IgD-negative memory B cell (primary cell): Measurements from ENCODE around the gene OR2A42. TPM values are rescaled to one million over a fixed set of nuclear protein-coding genes. Genes with fewer than 3 reads are reported as not detected.
"Not testable (repeated sequence)": the region's sequence is repeated elsewhere in the genome, so short reads cannot be mapped to it uniquely, and the experiment has no call there.

Source experiments
- H3K27ac Mint-ChIP-seq, 3 donors: one replicate each; pipeline ENCODE4 v1.8.0; 2020 to 2022; ENCODE audit warnings: mild to moderate bottlenecking in 3 of 3, mixed read lengths in 3 of 3, moderate library complexity in 1 of 3
- H3K27me3 Mint-ChIP-seq: one replicate; pipeline ENCODE4 v1.8.0; 2021; ENCODE audit warnings: mixed read lengths
- H3K36me3 Mint-ChIP-seq: one replicate; pipeline ENCODE4 v1.8.0; 2020; ENCODE audit warnings: mild to moderate bottlenecking, mixed read lengths
- H3K4me1 Mint-ChIP-seq, 3 donors: one replicate each; pipeline ENCODE4 v1.8.0; 2020 to 2022; ENCODE audit warnings: mixed read lengths in 3 of 3, mild to moderate bottlenecking in 1 of 3
- H3K4me3 Mint-ChIP-seq, 4 donors: one replicate each; pipeline ENCODE4 v1.8.0; 2020 to 2022; ENCODE audit warnings: mild to moderate bottlenecking in 4 of 4, mixed read lengths in 4 of 4, moderate library complexity in 3 of 4
- H3K9me3 Mint-ChIP-seq, 3 donors: one replicate each; pipeline ENCODE4 v1.8.0; 2020 to 2021; ENCODE audit warnings: mixed read lengths in 3 of 3, mild to moderate bottlenecking in 1 of 3
- polyA plus RNA-seq: library from polyadenylated mRNA; unstranded; fragments of 300-500 nt; fragmentation: Illumina TruSeq; gene quantifications from one replicate; pipeline ENCODE4 v1.2.3, GENCODE V29; 2021

The OR2A42 gene
- polyA plus RNA-seq, 1 donor from 2014 or later: not detected

DNA sequence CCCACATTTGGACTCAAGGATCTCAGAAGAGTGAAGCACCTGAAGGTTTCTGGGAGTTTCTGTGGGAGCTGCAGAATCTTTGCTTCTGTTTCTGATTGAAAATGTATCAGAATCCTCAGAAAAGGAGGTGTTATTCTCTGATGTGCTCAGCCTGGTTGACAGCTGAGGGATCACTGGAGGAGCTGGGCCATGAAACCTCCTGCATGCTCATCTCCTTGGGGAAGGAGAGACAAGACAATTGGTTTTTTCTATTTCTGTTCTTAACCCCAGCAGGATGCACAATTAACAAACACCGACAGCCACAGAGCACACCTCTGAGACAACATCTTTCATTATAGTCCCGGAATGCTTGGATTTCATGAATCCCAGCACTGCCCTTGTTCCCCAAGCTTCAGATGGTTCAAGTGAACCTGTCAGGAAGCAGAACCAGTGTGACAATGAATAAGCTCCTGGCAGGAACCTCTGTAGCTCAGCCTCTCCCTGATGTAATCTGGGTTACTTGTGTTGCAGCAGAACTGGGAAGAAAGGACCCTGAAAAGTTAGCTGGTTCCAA is 799 bp downstream of the OR2A42 start:
- H3K36me3 Mint-ChIP-seq, H3K27ac Mint-ChIP-seq, H3K9me3 Mint-ChIP-seq, H3K4me1 Mint-ChIP-seq, H3K4me3 Mint-ChIP-seq, H3K27me3 Mint-ChIP-seq: not testable (repeated sequence)

- not testable (repeated sequence) for H3K4me3 Mint-ChIP-seq, H3K27ac Mint-ChIP-seq, H3K9me3 Mint-ChIP-seq, H3K27me3 Mint-ChIP-seq, H3K4me1 Mint-ChIP-seq, H3K36me3 Mint-ChIP-seq
These were observed 6.4 kb downstream of the OR2A42 start for GRCh38 chr7:144233039-144233438.

- not testable (repeated sequence) for H3K4me3 Mint-ChIP-seq, H3K36me3 Mint-ChIP-seq, H3K4me1 Mint-ChIP-seq, H3K27ac Mint-ChIP-seq, H3K9me3 Mint-ChIP-seq, H3K27me3 Mint-ChIP-seq
These were observed 8.4 kb downstream of the OR2A42 start for GRCh38 chr7:144231027-144231426.

GRCh38 chr7:144228810-144229209 is 10.6 kb downstream of the OR2A42 start:
- H3K27ac Mint-ChIP-seq, H3K36me3 Mint-ChIP-seq, H3K4me3 Mint-ChIP-seq, H3K9me3 Mint-ChIP-seq, H3K4me1 Mint-ChIP-seq, H3K27me3 Mint-ChIP-seq: not testable (repeated sequence)

GRCh38 chr7:144226866-144227265 is 12.5 kb downstream of the OR2A42 start:
- H3K4me1 Mint-ChIP-seq, H3K36me3 Mint-ChIP-seq, H3K4me3 Mint-ChIP-seq, H3K9me3 Mint-ChIP-seq, H3K27me3 Mint-ChIP-seq, H3K27ac Mint-ChIP-seq: not testable (repeated sequence)

- not testable (repeated sequence) for H3K9me3 Mint-ChIP-seq, H3K27ac Mint-ChIP-seq, H3K27me3 Mint-ChIP-seq, H3K36me3 Mint-ChIP-seq, H3K4me1 Mint-ChIP-seq, H3K4me3 Mint-ChIP-seq
These were observed 15.7 kb downstream of the OR2A42 start for GRCh38 chr7:144223675-144224074.

DNA sequence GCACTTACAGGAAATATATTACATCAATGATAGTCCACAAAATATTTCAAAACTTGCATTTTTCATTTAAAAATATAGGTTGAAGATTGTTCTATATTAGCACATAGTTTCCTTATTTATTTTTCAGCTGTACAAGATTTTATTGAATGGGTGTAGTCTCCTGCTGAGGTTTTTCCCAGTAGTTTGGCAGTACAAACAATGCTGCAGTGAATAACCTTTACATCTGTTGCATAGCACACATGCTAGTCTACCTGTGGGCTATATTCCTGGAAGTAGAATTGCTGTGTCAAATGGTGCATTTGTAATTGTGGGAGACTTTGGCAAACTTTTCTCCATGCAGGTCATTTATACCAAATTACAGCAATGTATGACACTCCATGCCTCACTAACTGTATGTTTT is 18.9 kb downstream of the OR2A42 start:
- not testable (repeated sequence) for H3K4me1 Mint-ChIP-seq, H3K4me3 Mint-ChIP-seq, H3K9me3 Mint-ChIP-seq, H3K27ac Mint-ChIP-seq, H3K27me3 Mint-ChIP-seq, H3K36me3 Mint-ChIP-seq

DNA sequence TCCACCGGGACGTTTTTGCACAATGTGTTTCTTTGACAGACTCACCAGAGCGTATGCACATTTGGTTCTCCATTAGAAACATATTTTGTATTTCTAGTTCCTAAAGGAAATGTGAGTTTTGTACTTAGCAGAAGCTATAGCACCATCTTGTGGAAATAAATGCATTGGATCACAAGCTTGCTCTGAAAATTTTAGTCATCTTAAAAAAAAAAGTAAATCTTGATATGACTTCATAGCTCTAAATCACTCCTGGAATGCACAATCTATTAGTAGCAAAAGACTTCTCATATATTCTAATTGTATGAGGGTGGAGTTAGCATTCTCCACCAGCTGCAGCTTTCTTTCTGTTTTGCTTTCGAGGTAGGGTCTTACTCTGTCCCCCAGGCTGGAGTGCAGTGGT is 20.3 kb downstream of the OR2A42 start:
- not testable (repeated sequence) for H3K27ac Mint-ChIP-seq, H3K36me3 Mint-ChIP-seq, H3K9me3 Mint-ChIP-seq, H3K4me3 Mint-ChIP-seq, H3K27me3 Mint-ChIP-seq, H3K4me1 Mint-ChIP-seq

DNA sequence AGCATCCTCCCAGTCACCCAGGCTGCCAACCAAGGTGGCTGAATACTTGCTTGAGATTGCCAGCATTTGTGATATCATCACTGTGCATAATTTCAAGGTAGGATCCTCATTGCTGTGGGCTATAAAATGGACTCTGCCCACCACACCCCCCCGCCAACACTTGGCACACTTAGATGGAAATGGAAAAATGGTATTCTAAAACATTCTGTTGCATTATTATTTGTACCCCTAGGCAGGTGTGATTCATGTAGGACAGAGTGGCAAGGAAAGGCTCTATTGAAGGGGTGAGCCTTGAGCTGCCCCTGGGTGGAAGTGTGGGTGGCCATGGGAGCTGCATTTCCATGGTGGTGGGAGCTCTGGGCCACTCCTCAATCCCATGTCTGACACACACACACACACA is 20.8 kb downstream of the OR2A42 start:
- not testable (repeated sequence) for H3K27ac Mint-ChIP-seq, H3K27me3 Mint-ChIP-seq, H3K36me3 Mint-ChIP-seq, H3K4me3 Mint-ChIP-seq, H3K9me3 Mint-ChIP-seq, H3K4me1 Mint-ChIP-seq

- H3K27me3 Mint-ChIP-seq, H3K4me1 Mint-ChIP-seq, H3K4me3 Mint-ChIP-seq, H3K36me3 Mint-ChIP-seq, H3K27ac Mint-ChIP-seq, H3K9me3 Mint-ChIP-seq: not testable (repeated sequence)
These were observed 22.2 kb downstream of the OR2A42 start for GRCh38 chr7:144217200-144217599.

DNA sequence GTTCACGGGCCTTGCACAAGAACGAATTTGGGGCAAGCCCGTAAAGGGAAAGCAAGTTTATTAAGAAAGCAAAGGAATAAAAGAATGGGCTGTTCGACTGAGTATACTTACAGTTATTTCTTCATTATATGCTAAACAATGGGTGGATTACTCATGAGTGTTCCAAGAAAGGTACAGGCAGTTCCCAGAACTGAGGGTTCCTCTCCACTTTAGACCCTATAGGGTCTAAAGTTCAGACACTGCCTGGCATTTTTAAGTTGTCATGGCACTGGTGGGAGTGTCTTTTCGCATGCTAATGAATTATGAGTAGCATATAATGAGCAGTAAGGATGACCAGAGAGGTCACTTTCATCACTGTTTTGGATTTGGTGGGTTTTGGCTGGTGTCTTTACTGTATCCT is 34.1 kb downstream of the OR2A42 start:
- not testable (repeated sequence) for H3K36me3 Mint-ChIP-seq, H3K27me3 Mint-ChIP-seq, H3K4me1 Mint-ChIP-seq, H3K4me3 Mint-ChIP-seq, H3K27ac Mint-ChIP-seq, H3K9me3 Mint-ChIP-seq

DNA sequence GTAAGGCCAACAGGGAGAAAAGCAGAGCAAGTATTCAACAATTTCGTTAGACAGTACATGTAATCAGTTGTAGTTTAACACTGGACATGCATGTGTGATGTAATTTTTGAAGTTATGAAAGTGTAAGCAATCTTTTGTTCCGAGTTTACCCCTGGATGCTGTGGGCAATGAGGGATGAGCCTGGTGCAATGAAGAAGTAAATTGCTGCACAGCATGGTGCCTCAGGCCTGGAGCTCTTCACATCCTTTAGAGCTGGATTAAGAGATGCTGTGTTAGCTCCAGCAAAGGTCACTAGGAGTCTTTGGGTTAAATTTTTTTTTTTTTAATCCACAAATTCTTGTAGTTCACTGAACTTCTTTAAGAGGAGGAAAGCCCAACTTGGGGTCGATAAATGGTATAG is 36.3 kb downstream of the OR2A42 start:
- H3K27ac Mint-ChIP-seq, H3K27me3 Mint-ChIP-seq, H3K4me1 Mint-ChIP-seq: not testable (repeated sequence)

GRCh38 chr7:144201978-144202377 is 37.4 kb downstream of the OR2A42 start:
- not testable (repeated sequence) for H3K4me1 Mint-ChIP-seq, H3K9me3 Mint-ChIP-seq, H3K27ac Mint-ChIP-seq, H3K4me3 Mint-ChIP-seq, H3K36me3 Mint-ChIP-seq, H3K27me3 Mint-ChIP-seq

More for the DNA sequence above, 36.3 kb downstream of the OR2A42 start:
- not testable (repeated sequence) for H3K9me3 Mint-ChIP-seq, H3K36me3 Mint-ChIP-seq, H3K4me3 Mint-ChIP-seq

- not testable (repeated sequence) for H3K27me3 Mint-ChIP-seq, H3K36me3 Mint-ChIP-seq, H3K4me1 Mint-ChIP-seq, H3K9me3 Mint-ChIP-seq, H3K27ac Mint-ChIP-seq, H3K4me3 Mint-ChIP-seq
These were observed 40.5 kb downstream of the OR2A42 start for GRCh38 chr7:144198934-144199333.

- H3K4me1 Mint-ChIP-seq: not testable (repeated sequence)
These were observed 44.1 kb downstream of the OR2A42 start, which contains the start of gene ARHGEF35 for GRCh38 chr7:144195212-144195872. ARHGEF35 (minus strand) TSS chr7:144195833; CDS start chr7:144188383, 7,450 bp downstream.

GRCh38 chr7:144194453-144194852 is 45.0 kb downstream of the OR2A42 start:
- not testable (repeated sequence) for H3K36me3 Mint-ChIP-seq, H3K4me3 Mint-ChIP-seq, H3K9me3 Mint-ChIP-seq, H3K4me1 Mint-ChIP-seq, H3K27me3 Mint-ChIP-seq, H3K27ac Mint-ChIP-seq

More at GRCh38 chr7:144195212-144195872, 44.1 kb downstream of the OR2A42 start, which contains the start of gene ARHGEF35:
- H3K27ac Mint-ChIP-seq, H3K9me3 Mint-ChIP-seq, H3K27me3 Mint-ChIP-seq, H3K36me3 Mint-ChIP-seq: not testable (repeated sequence)
- peak within 1 kb of the TSS; percentile 26 to 68 (median 52) for H3K4me3 Mint-ChIP-seq

GRCh38 chr7:144193782-144194181 is 45.6 kb downstream of the OR2A42 start:
- not testable (repeated sequence) for H3K4me3 Mint-ChIP-seq, H3K9me3 Mint-ChIP-seq, H3K27me3 Mint-ChIP-seq, H3K27ac Mint-ChIP-seq, H3K4me1 Mint-ChIP-seq, H3K36me3 Mint-ChIP-seq
